HepG2 (cell line): Measurements from ENCODE around the gene GPR15. TPM values are rescaled to one million over a fixed set of nuclear protein-coding genes. Genes with fewer than 3 reads are reported as not detected.
"Not testable (repeated sequence)": the region's sequence is repeated elsewhere in the genome, so short reads cannot be mapped to it uniquely, and the experiment has no call there.

ENCODE experiments used
- ATAC-seq: fragments of 200-7000 bp; cut with Tn5 transposase; 3 replicates; pipeline ENCODE4 v1.9.1; 2020; ENCODE audit warnings: mild to moderate bottlenecking, moderate library complexity
- BruUV-seq: library from RNA; stranded (reverse); fragments of 400-500 nt; replicated peaks from 2 replicates; lab custom pipeline; 2021; lab: Mats Ljungman, UMichigan
- CTCF ChIA-PET: fragments of 300-600 bp; formaldehyde crosslinking; extraction: SDS; loops from one replicate; lab custom pipeline; 2021; ENCODE audit warnings: low total read pairs, inconsistent platforms, low intra/inter-chr PET ratio; lab: Yijun Ruan, JAX
- POLR2A ChIA-PET: fragments of 350-600 bp; sonication (Branson Sonifier 250); formaldehyde crosslinking; loops from one replicate; lab custom pipeline; 2020; ENCODE audit warnings: antibody characterized with exemption, inconsistent platforms; lab: Yijun Ruan, JAX
- DNase-seq: peaks from one replicate; pipeline ENCODE4 v3.0.0-alpha.2; 2015; ENCODE audit warnings: low spot score
- FAIRE-seq: peaks from 3 replicates; lab custom pipeline; 2011; peaks lifted over from hg19 to GRCh38; lab: Jason Lieb, UNC
- H2AFZ ChIP-seq: one replicate; pipeline ENCODE4 v1.6.1; 2011; ENCODE audit warnings: low read length, inconsistent platforms
- H3K27ac ChIP-seq: fragments of 300-600 bp; 3 replicates; pipeline ENCODE4 v1.8.0; 2011; ENCODE audit warnings: mixed run types, mild to moderate bottlenecking, mixed read lengths, low read length, inconsistent platforms; ENCODE audit not compliant: insufficient read depth; ENCODE audit errors: extremely low read length
- H3K27me3 ChIP-seq, 2 experiments: fragments of 200-600 bp in 1 of 2; 2 replicates in 1 of 2; 3 replicates in 1 of 2; pipeline versions ENCODE4 v1.6.0 to v1.8.0; 2011; ENCODE audit warnings: low read length in 2 of 2, mild to moderate bottlenecking in 2 of 2, moderate library complexity in 2 of 2, inconsistent platforms in 1 of 2; ENCODE audit not compliant: insufficient read depth in 2 of 2, control insufficient read depth in 1 of 2
- H3K36me3 ChIP-seq, 2 experiments: fragments of 200-600 bp in 1 of 2; replicated peaks in 1 of 2; 2 replicates in 1 of 2; 3 replicates in 1 of 2; pipeline versions ENCODE4 v1.5.1 to v1.8.0; 2011; ENCODE audit warnings: low read length in 2 of 2, inconsistent platforms in 1 of 2; ENCODE audit not compliant: insufficient read depth in 2 of 2, control insufficient read depth in 1 of 2
- H3K4me1 ChIP-seq: 2 replicates; pipeline ENCODE4 v1.5.1; 2012; ENCODE audit warnings: low read length, inconsistent platforms; ENCODE audit not compliant: insufficient read depth
- H3K4me2 ChIP-seq: 2 replicates; pipeline ENCODE4 v1.6.0; 2011; ENCODE audit warnings: low read depth, low read length, inconsistent platforms
- H3K4me3 ChIP-seq, 3 experiments: fragments of 200-600 bp in 1 of 3; sonication (generic), shearing (Covaris generic) in 1 of 3; replicated peaks in 1 of 3; 2 replicates each; pipeline ENCODE4 v1.5.1; 2011 to 2016; ENCODE audit warnings: low read length in 3 of 3, inconsistent platforms in 2 of 3, low read depth in 2 of 3, mild to moderate bottlenecking in 2 of 3, control low read depth in 1 of 3, mixed read lengths in 1 of 3; ENCODE audit not compliant: insufficient read depth in 1 of 3
- H3K79me2 ChIP-seq: one replicate; pipeline ENCODE4 v1.6.1; 2011; ENCODE audit warnings: low read length, inconsistent platforms; ENCODE audit not compliant: insufficient read depth
- H3K9ac ChIP-seq: 2 replicates; pipeline ENCODE4 v1.6.0; 2011; ENCODE audit warnings: mild to moderate bottlenecking, low read depth, low read length, inconsistent platforms; ENCODE audit not compliant: insufficient read depth
- H3K9me3 ChIP-seq: 2 replicates; pipeline ENCODE4 v1.5.1; 2012; ENCODE audit warnings: mild to moderate bottlenecking, low read length
- H4K20me1 ChIP-seq: 2 replicates; pipeline ENCODE4 v1.6.0; 2011; ENCODE audit warnings: inconsistent platforms, mild to moderate bottlenecking, low read length, moderate library complexity; ENCODE audit not compliant: insufficient read depth
- ATF7-NPFF ChIP-seq: sonication (generic); formaldehyde crosslinking; IDR thresholded peaks from 2 replicates; pipeline ENCODE4 v1.8.1; 2023; ENCODE audit warnings: mild to moderate bottlenecking, low read depth, missing genetic modification reagents, moderate library complexity
- CSRNP1 ChIP-seq: sonication (generic); formaldehyde crosslinking; IDR thresholded peaks from 2 replicates; pipeline ENCODE4 v1.8.1; 2023; ENCODE audit warnings: mild to moderate bottlenecking, missing genetic modification reagents
- DNMT1 ChIP-seq: sonication (generic); formaldehyde crosslinking; IDR thresholded peaks from 2 replicates; pipeline ENCODE4 v1.5.1; 2020; ENCODE audit warnings: mild to moderate bottlenecking, missing genetic modification reagents
- NFIB ChIP-seq: sonication (generic); formaldehyde crosslinking; IDR thresholded peaks from 2 replicates; pipeline ENCODE4 v1.9.0; 2021; ENCODE audit warnings: missing genetic modification reagents, mild to moderate bottlenecking, borderline replicate concordance
- POLR2AphosphoS2 ChIP-seq: IDR thresholded peaks from 2 replicates; pipeline ENCODE4 v1.6.1; 2011; ENCODE audit warnings: low read depth, low read length, improper control_type of control experiment
- RXRA ChIP-seq: sonication (generic); formaldehyde crosslinking; IDR thresholded peaks from 2 replicates; pipeline ENCODE4 v1.5.1; 2020; ENCODE audit warnings: missing genetic modification reagents
- TRIM24 ChIP-seq: sonication (generic); formaldehyde crosslinking; IDR thresholded peaks from 2 replicates; pipeline ENCODE4 v1.8.0; 2022; ENCODE audit warnings: mild to moderate bottlenecking, missing genetic modification reagents
- ZFP36L1 ChIP-seq: sonication (generic); formaldehyde crosslinking; IDR thresholded peaks from 2 replicates; pipeline ENCODE4 v1.8.0; 2022; ENCODE audit warnings: mild to moderate bottlenecking, missing genetic modification reagents, moderate library complexity
- ZHX2 ChIP-seq, 2 experiments: sonication (generic) in 1 of 2; formaldehyde crosslinking in 1 of 2; IDR thresholded peaks; 2 replicates each; pipeline versions ENCODE4 v1.6.1 to v1.9.0; 2014 to 2022; ENCODE audit warnings: antibody characterized with exemption in 1 of 2, borderline replicate concordance in 1 of 2, inconsistent platforms in 1 of 2, low read depth in 1 of 2, missing genetic modification reagents in 1 of 2
- ZNF652 ChIP-seq: IDR thresholded peaks from 2 replicates; pipeline ENCODE4 v1.6.1; 2016; ENCODE audit warnings: low read depth, borderline replicate concordance
- ZNF740 ChIP-seq: sonication (generic); formaldehyde crosslinking; IDR thresholded peaks from 2 replicates; pipeline ENCODE4 v1.4.0; 2020; ENCODE audit warnings: missing genetic modification reagents
- ZSCAN5A ChIP-seq: sonication (generic); formaldehyde crosslinking; IDR thresholded peaks from 2 replicates; pipeline ENCODE4 v1.8.0; 2022; ENCODE audit warnings: mild to moderate bottlenecking, missing genetic modification reagents, borderline replicate concordance
- WGBS: methylation state at CpG from one replicate; pipeline ENCODE4 v1.1.6; 2017; ENCODE audit warnings: low lambda C conversion rate; 5-methylcytosine and 5-hydroxymethylcytosine counted together
- in situ Hi-C: cut with HindIII; loops from 2 replicates; pipeline ENCODE4 v1.10.0; 2017; ENCODE audit warnings: low pct_unique_long_range_greater_than_20kb; ENCODE audit not compliant: extremely low pct_ligation_motif_present
- intact Hi-C: fragments of 100-400 bp; cut with micrococcal nuclease; formaldehyde crosslinking; loops from one replicate; pipeline ENCODE4 v1.10.0; 2022; ENCODE audit not compliant: unreplicated experiment
- polyA plus RNA-seq, 8 experiments: library from polyadenylated mRNA; depleted of rRNA in 3 of 8; stranded (reverse) in 7 of 8; unstranded in 1 of 8; fragments of >200 nt; fragmentation: Illumina TruSeq in 4 of 8; extraction: Trizol in 4 of 8; gene quantifications; 2 replicates each; pipeline versions ENCODE4 v1.2.1 to v1.2.3, GENCODE V29; 2011 to 2016; ENCODE audit warnings: low read depth in 4 of 8, missing spikeins in 1 of 8, mixed read lengths in 1 of 8; ENCODE audit not compliant: insufficient read depth in 1 of 8
- total RNA-seq, 5 experiments: library from RNA; depleted of rRNA; stranded (reverse); fragments of >200 nt; fragmentation: Illumina TruSeq; extraction: Trizol; gene quantifications; 2 replicates each; pipeline ENCODE4 v1.2.3, GENCODE V29; 2016; ENCODE audit warnings: low read depth in 1 of 5

Gene GPR15
- total and polyA plus RNA-seq, 2 of the 13 experiments (the other 11 are each of a cell fraction or from before 2014, with no cell fraction given): not detected

- TF ChIP-seq CSRNP1: no peak
- TF ChIP-seq ZNF652 (CRISPR knock-in tag): no peak
- TF ChIP-seq ZNF740 (CRISPR knock-in tag): no peak
- TF ChIP-seq RXRA (CRISPR knock-in tag): no peak
- no peak for TF ChIP-seq TRIM24 (CRISPR knock-in tag)
- no peak for TF ChIP-seq ZSCAN5A (CRISPR knock-in tag)
- TF ChIP-seq ZHX2 (IDR thresholded peaks at IDR 0.05; ENCODE audit: low read depth): no peak
- no peak for TF ChIP-seq ZHX2 (CRISPR knock-in tag; IDR thresholded peaks at IDR 0.05; ENCODE audit: borderline replicate concordance)
- no peak for TF ChIP-seq DNMT1 (CRISPR knock-in tag)
- no peak for TF ChIP-seq ZFP36L1 (CRISPR knock-in tag)
- no peak for TF ChIP-seq POLR2AphosphoS2
- no peak for TF ChIP-seq ATF7-NPFF
- no peak for TF ChIP-seq NFIB (CRISPR knock-in tag)
Observed at GRCh38 chr3:98558100-98558827, 26.5 kb downstream of the GPR15 start (continued).

- H2AFZ ChIP-seq, H3K79me2 ChIP-seq, CTCF ChIA-PET, H3K4me2 ChIP-seq, H3K36me3 ChIP-seq, H3K9me3 ChIP-seq, H3K27ac ChIP-seq, H3K4me1 ChIP-seq, intact Hi-C loops, ATAC-seq, BruUV-seq, H4K20me1 ChIP-seq, H3K9ac ChIP-seq, POLR2A ChIA-PET, FAIRE-seq, H3K27me3 ChIP-seq, H3K4me3 ChIP-seq, DNase-seq: not testable (repeated sequence)
- in situ Hi-C loops: loop anchor here (25.0 kb wide), 1 partner anchor 522 kb away; the partner anchor contains the start of gene GABRR3
- WGBS: 90% methylated on average over 2 of the region's 2 CpGs
Observed at GRCh38 chr3:98559769-98560168, 28.0 kb downstream of the GPR15 start.
